Measurements from ENCODE around the gene TRPM5. TPM values are rescaled to one million over a fixed set of nuclear protein-coding genes. Genes with fewer than 3 reads are reported as not detected.

TRPM5 gene
- total and polyA plus RNA-seq, 9 of the 15 experiments (the other 6 are each of a cell fraction or from before 2014, with no cell fraction given), result not detected

GRCh38 chr11:2437516-2437915, 6.8 kb downstream of the TRPM5 start:
- no TSS peak for BruUV-seq (replicated peaks)
- ATAC-seq, result no peak
- no peak for TF ChIP-seq ZMIZ1 (IDR thresholded peaks at IDR 0.05; ENCODE audit: low read depth in 2 of 2, low read length in 2 of 2)
- no peak for TF ChIP-seq HDAC2 (IDR thresholded peaks at IDR 0.05)
- TF ChIP-seq, protein P1, sequence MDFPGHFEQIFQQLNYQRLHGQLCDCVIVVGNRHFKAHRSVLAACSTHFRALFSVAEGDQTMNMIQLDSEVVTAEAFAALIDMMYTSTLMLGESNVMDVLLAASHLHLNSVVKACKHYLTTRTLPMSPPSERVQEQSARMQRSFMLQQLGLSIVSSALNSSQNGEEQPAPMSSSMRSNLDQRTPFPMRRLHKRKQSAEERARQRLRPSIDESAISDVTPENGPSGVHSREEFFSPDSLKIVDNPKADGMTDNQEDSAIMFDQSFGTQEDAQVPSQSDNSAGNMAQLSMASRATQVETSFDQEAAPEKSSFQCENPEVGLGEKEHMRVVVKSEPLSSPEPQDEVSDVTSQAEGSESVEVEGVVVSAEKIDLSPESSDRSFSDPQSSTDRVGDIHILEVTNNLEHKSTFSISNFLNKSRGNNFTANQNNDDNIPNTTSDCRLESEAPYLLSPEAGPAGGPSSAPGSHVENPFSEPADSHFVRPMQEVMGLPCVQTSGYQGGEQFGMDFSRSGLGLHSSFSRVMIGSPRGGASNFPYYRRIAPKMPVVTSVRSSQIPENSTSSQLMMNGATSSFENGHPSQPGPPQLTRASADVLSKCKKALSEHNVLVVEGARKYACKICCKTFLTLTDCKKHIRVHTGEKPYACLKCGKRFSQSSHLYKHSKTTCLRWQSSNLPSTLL (IDR thresholded peaks at IDR 0.05), result no peak
- peaks cover 2 to 46% of the 10 kb centered on the region in 2 experiments; a peak in 4 of 5 replicates for H3K27me3 ChIP-seq (ENCODE audit: control insufficient read depth in 2 of 2, insufficient read depth in 2 of 2, low read length in 2 of 2)
- intact Hi-C loops (cut with micrococcal nuclease) (no loop called here), in situ Hi-C loops (cut with MboI) (no loop called here)
- ChIA-PET POLR2A (interaction anchor here (1.0 kb wide), 1 partner anchor 245 kb away, joined by 4 read pairs; no protein-coding TSS in a partner anchor), CTCF (ENCODE audit: low intra/inter-chr PET ratio) (no interaction called here)
- H3K9me1 ChIP-seq (ENCODE audit: control insufficient read depth, insufficient read depth, low read length), result peaks cover 2% of the 10 kb centered on the region
- no peak overlapping the region for H3K27ac ChIP-seq (ENCODE audit: extremely low read depth, low read depth, low read length)
- WGBS (ENCODE audit: insufficient coverage, low coverage, missing lambda C conversion rate), result 0% methylated on average over 4 of the region's 4 CpGs
- no peaks in the 10 kb centered on the region for H3K9me3 ChIP-seq (replicated peaks; ENCODE audit: control insufficient read depth, insufficient read depth, low read depth, low read length)
- no peak overlapping the region for H2AFZ ChIP-seq (ENCODE audit: low read depth, low read length)
- no peak overlapping the region for H3K4me3 ChIP-seq
- no peaks in the 10 kb centered on the region; a peak in 1 of 5 replicates for H3K4me1 ChIP-seq (replicated peaks in 1 of 2; ENCODE audit: control insufficient read depth in 2 of 2, insufficient read depth in 2 of 2, low read length in 2 of 2)
- H3K79me2 ChIP-seq (ENCODE audit: control insufficient read depth, insufficient read depth, low read length), result no peaks in the 10 kb centered on the region
- no peak overlapping the region for H3K4me2 ChIP-seq (ENCODE audit: insufficient read depth, low read length)
- DNase-seq (ENCODE audit: extremely low read depth in 1 of 4, low spot score in 3 of 4), result no peak
- H4K20me1 ChIP-seq (replicated peaks; ENCODE audit: control insufficient read depth, insufficient read depth, low read length), result peaks cover 4% of the 10 kb centered on the region; the same call in 1 of the 2 replicates
- FAIRE-seq, result no peak
- H3K36me3 ChIP-seq (ENCODE audit: control insufficient read depth, insufficient read depth, low read length), result no peaks in the 10 kb centered on the region
- no peak overlapping the region for H3K9ac ChIP-seq (ENCODE audit: insufficient read depth in 1 of 2, low read depth in 2 of 2, low read length in 2 of 2)

Measured in K562 (cell line).